HEK293 (cell line): ENCODE results near the gene BAIAP2L2.
A peak's percentile ranks its signal among the peaks of the same experiment; 100 is the strongest.

ENCODE experiments used
- CTCF ChIA-PET: fragments of 350-600 bp; formaldehyde crosslinking; extraction: SDS; loops from one replicate; lab custom pipeline; 2021; ENCODE audit warnings: antibody characterized with exemption; lab: Yijun Ruan, JAX
- POLR2A ChIA-PET: fragments of 300-600 bp; formaldehyde crosslinking; extraction: SDS; loops from one replicate; lab custom pipeline; 2020; ENCODE audit warnings: antibody characterized with exemption, inconsistent platforms; lab: Yijun Ruan, JAX
- H3K27ac ChIP-seq: fragments of 200-500 bp; sonication (Bioruptor generic); 2 replicates; pipeline ENCODE4 v1.5.1; 2014; ENCODE audit warnings: low read depth, low read length, control low read depth, inconsistent platforms; ENCODE audit errors: extremely low read depth
- H3K36me3 ChIP-seq, 2 experiments: fragments of 200-500 bp in 1 of 2; sonication (Bioruptor generic) in 1 of 2; 1 replicate in 1 of 2; 2 replicates in 1 of 2; pipeline ENCODE4 v1.5.1; 2014 to 2017; ENCODE audit warnings: inconsistent platforms in 2 of 2, low read length in 2 of 2; ENCODE audit not compliant: control insufficient read depth in 2 of 2, insufficient read depth in 1 of 2
- H3K4me1 ChIP-seq: fragments of 200-500 bp; sonication (Bioruptor generic); 2 replicates; pipeline ENCODE4 v1.5.1; 2014; ENCODE audit warnings: mild to moderate bottlenecking, low read length, inconsistent platforms; ENCODE audit not compliant: control insufficient read depth, insufficient read depth
- H3K4me3 ChIP-seq: 2 replicates; pipeline ENCODE4 v1.5.1; 2011; ENCODE audit warnings: low read depth, mild to moderate bottlenecking, control low read depth, low read length, moderate library complexity
- H3K9me3 ChIP-seq: fragments of 200-500 bp; sonication (Bioruptor generic); 2 replicates; pipeline ENCODE4 v1.5.1; 2014; ENCODE audit warnings: low read depth, low read length, inconsistent platforms; ENCODE audit not compliant: control insufficient read depth, insufficient read depth
- CTCF ChIP-seq: fragments of 450-650 bp; formaldehyde crosslinking; IDR thresholded peaks from 2 replicates; pipeline ENCODE4 v1.5.1; 2016; ENCODE audit warnings: missing biosample characterization, missing genetic modification characterization
- EGR2 ChIP-seq: fragments of 450-650 bp; formaldehyde crosslinking; IDR thresholded peaks from 2 replicates; pipeline ENCODE4 v1.5.1; 2016; ENCODE audit warnings: low read depth, missing biosample characterization, missing genetic modification characterization
- GFI1B ChIP-seq: fragments of 450-650 bp; formaldehyde crosslinking; IDR thresholded peaks from 2 replicates; pipeline ENCODE4 v1.5.1; 2016; ENCODE audit warnings: missing biosample characterization, missing genetic modification characterization
- PRDM1 ChIP-seq: fragments of 450-650 bp; formaldehyde crosslinking; IDR thresholded peaks from 2 replicates; pipeline ENCODE4; 2016; ENCODE audit warnings: missing biosample characterization, missing genetic modification characterization
- PRDM4 ChIP-seq: fragments of 450-650 bp; formaldehyde crosslinking; IDR thresholded peaks from 2 replicates; pipeline ENCODE4 v1.5.1; 2017; ENCODE audit warnings: missing biosample characterization, missing genetic modification characterization
- RBAK ChIP-seq: fragments of 450-650 bp; formaldehyde crosslinking; IDR thresholded peaks from 2 replicates; pipeline ENCODE4 v1.5.1; 2016; ENCODE audit warnings: missing biosample characterization, missing genetic modification characterization
- SCRT1 ChIP-seq: fragments of 450-650 bp; formaldehyde crosslinking; IDR thresholded peaks from 2 replicates; pipeline ENCODE4 v1.5.1; 2016; ENCODE audit warnings: missing biosample characterization, missing genetic modification characterization, borderline replicate concordance
- SCRT2 ChIP-seq: fragments of 450-650 bp; formaldehyde crosslinking; IDR thresholded peaks from 2 replicates; pipeline ENCODE4 v1.5.1; 2016; ENCODE audit warnings: missing biosample characterization, missing genetic modification characterization
- TRIM28 ChIP-seq: IDR thresholded peaks from 2 replicates; pipeline ENCODE4 v1.6.1; 2011; ENCODE audit warnings: low read length, control low read depth, borderline replicate concordance
- ZBTB48 ChIP-seq: fragments of 450-650 bp; formaldehyde crosslinking; IDR thresholded peaks from 2 replicates; pipeline ENCODE4 v1.5.1; 2016; ENCODE audit warnings: missing biosample characterization, missing genetic modification characterization
- ZBTB8A ChIP-seq: fragments of 450-650 bp; formaldehyde crosslinking; IDR thresholded peaks from 2 replicates; pipeline ENCODE4 v1.5.1; 2016; ENCODE audit warnings: missing biosample characterization, missing genetic modification characterization
- ZEB2 ChIP-seq: fragments of 450-650 bp; formaldehyde crosslinking; IDR thresholded peaks from 2 replicates; pipeline ENCODE4 v1.5.1; 2016; ENCODE audit warnings: missing biosample characterization, missing genetic modification characterization
- ZFP69B ChIP-seq: fragments of 450-650 bp; formaldehyde crosslinking; IDR thresholded peaks from 2 replicates; pipeline ENCODE4 v1.5.1; 2016; ENCODE audit warnings: missing biosample characterization, missing genetic modification characterization
- ZNF426 ChIP-seq: fragments of 450-650 bp; formaldehyde crosslinking; IDR thresholded peaks from 2 replicates; pipeline ENCODE4 v1.5.1; 2017; ENCODE audit warnings: missing biosample characterization, missing genetic modification characterization, mild to moderate bottlenecking, inconsistent platforms, moderate library complexity
- ZNF473 ChIP-seq: fragments of 450-650 bp; formaldehyde crosslinking; IDR thresholded peaks from 2 replicates; pipeline ENCODE4 v1.5.1; 2017; ENCODE audit warnings: missing biosample characterization, missing genetic modification characterization
- ZNF561 ChIP-seq: fragments of 450-650 bp; IDR thresholded peaks from 2 replicates; pipeline ENCODE4 v1.5.1; 2018; ENCODE audit warnings: missing biosample characterization, missing genetic modification characterization, borderline replicate concordance
- ZNF596 ChIP-seq: fragments of 450-650 bp; IDR thresholded peaks from 2 replicates; pipeline ENCODE4 v1.5.0; 2018; ENCODE audit warnings: missing biosample characterization, mild to moderate bottlenecking, missing genetic modification characterization, moderate library complexity
- ZNF654 ChIP-seq: fragments of 450-650 bp; formaldehyde crosslinking; IDR thresholded peaks from 2 replicates; pipeline ENCODE4 v1.5.1; 2016; ENCODE audit warnings: low read depth, missing biosample characterization, missing genetic modification characterization
- ZNF660 ChIP-seq: fragments of 450-650 bp; IDR thresholded peaks from 2 replicates; pipeline ENCODE4 v1.5.1; 2018; ENCODE audit warnings: missing biosample characterization, mild to moderate bottlenecking, missing genetic modification characterization
- ZNF677 ChIP-seq: fragments of 450-650 bp; IDR thresholded peaks from 2 replicates; pipeline ENCODE4 v1.5.0; 2018; ENCODE audit warnings: missing biosample characterization, mild to moderate bottlenecking, missing genetic modification characterization, moderate library complexity
- ZNF701 ChIP-seq: fragments of 450-650 bp; formaldehyde crosslinking; IDR thresholded peaks from 2 replicates; pipeline ENCODE4 v1.5.1; 2016; ENCODE audit warnings: missing biosample characterization, missing genetic modification characterization
- ZNF777 ChIP-seq: fragments of 450-650 bp; formaldehyde crosslinking; IDR thresholded peaks from 2 replicates; pipeline ENCODE4 v1.5.1; 2017; ENCODE audit warnings: missing biosample characterization, missing genetic modification characterization, borderline replicate concordance
- ZSCAN16 ChIP-seq: fragments of 450-650 bp; formaldehyde crosslinking; IDR thresholded peaks from 2 replicates; pipeline ENCODE4 v1.5.1; 2016; ENCODE audit warnings: missing biosample characterization, missing genetic modification characterization
- TF ChIP-seq, protein P1 (sequence below): fragments of 450-650 bp; formaldehyde crosslinking; IDR thresholded peaks from 2 replicates; pipeline ENCODE4 v1.5.1; 2016; ENCODE audit warnings: missing biosample characterization, missing genetic modification characterization
- TF ChIP-seq, protein P2 (sequence below): fragments of 450-650 bp; formaldehyde crosslinking; IDR thresholded peaks from 2 replicates; pipeline ENCODE4 v1.5.0; 2017; ENCODE audit warnings: missing biosample characterization, missing genetic modification characterization, borderline replicate concordance
- TF ChIP-seq, protein P3 (sequence below): fragments of 450-650 bp; IDR thresholded peaks from 2 replicates; pipeline ENCODE4 v1.5.1; 2018; ENCODE audit warnings: missing biosample characterization, mild to moderate bottlenecking, missing genetic modification characterization

BAIAP2L2 gene

GRCh38 chr22:38070250-38070921 is 40.1 kb downstream of the BAIAP2L2 start (continued):
- no peak for TF ChIP-seq RBAK (tag by site-specific recombination)
- TF ChIP-seq ZNF426 (tag by site-specific recombination), result no peak

DNA sequence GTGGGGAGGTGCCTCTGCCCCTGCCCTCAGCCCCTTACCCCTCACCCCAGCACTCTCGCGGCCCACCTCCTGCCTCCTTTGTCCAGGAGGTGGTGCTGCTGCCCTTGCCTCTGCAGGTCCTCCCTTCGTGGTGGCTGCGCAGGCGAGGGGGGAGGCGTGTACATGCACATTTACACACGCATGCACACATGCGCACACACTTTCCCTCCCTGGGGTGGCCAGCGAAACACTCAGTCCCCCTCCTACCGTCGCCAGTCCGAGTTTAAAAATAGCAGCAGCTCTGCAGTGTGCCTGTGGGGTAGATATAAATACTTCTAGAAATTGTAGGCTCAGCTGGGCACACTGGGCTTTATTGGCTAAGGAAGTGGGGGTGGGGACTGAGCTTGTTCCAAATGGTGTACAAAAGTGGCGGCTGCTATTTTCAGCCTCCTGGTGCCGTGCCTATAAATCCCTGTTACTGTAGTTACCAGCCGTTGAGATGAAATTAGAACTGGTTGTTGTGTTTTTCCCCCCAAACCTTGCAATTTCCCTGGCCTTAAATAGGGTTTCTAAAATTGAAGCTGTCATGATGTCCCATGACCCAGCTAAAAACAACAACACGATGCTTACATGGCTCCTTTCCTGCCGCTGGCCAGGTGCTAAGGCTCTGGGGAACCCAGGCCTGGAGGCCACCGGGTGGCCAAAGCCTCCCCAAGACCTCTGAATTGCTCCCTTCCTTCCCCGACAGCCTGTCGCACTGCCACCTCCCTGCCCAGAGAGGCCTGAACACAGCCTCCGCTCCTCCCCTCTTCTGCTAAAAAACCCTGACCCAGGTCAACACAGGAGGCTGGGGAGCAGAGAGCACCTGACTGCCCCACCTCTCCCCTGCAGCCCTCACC is 40.9 kb downstream of the BAIAP2L2 start:
- H3K9me3 ChIP-seq, result no peaks in the 10 kb centered on the region
- H3K27ac ChIP-seq, result no peak overlapping the region
- peaks cover 10 to 93% of the 10 kb centered on the region in 2 experiments for H3K36me3 ChIP-seq
- CTCF ChIA-PET, result interaction anchor here (0.6 to 2.5 kb wide), 8 partner anchors 10 to 415 kb away, joined by 3 to 11 read pairs (median 3); partner anchors contain the start of gene PICK1
- H3K4me1 ChIP-seq, result no peaks in the 10 kb centered on the region
- H3K4me3 ChIP-seq, result no peak overlapping the region
- POLR2A ChIA-PET, result no interaction called here
- no peak for TF ChIP-seq PRDM1 (tag by site-specific recombination)
- TF ChIP-seq ZNF660 (tag by site-specific recombination), result no peak
- TF ChIP-seq SCRT1, result 0 out of 2 replicates have a peak, but pooled peaks have one; percentile 29
- TF ChIP-seq ZNF701 (tag by site-specific recombination), result no peak
- TF ChIP-seq ZBTB8A, result no peak
- no peak for TF ChIP-seq ZNF777 (tag by site-specific recombination)
- TF ChIP-seq GFI1B, result no peak
- no peak for TF ChIP-seq EGR2 (tag by site-specific recombination)
- TF ChIP-seq, protein P1, sequence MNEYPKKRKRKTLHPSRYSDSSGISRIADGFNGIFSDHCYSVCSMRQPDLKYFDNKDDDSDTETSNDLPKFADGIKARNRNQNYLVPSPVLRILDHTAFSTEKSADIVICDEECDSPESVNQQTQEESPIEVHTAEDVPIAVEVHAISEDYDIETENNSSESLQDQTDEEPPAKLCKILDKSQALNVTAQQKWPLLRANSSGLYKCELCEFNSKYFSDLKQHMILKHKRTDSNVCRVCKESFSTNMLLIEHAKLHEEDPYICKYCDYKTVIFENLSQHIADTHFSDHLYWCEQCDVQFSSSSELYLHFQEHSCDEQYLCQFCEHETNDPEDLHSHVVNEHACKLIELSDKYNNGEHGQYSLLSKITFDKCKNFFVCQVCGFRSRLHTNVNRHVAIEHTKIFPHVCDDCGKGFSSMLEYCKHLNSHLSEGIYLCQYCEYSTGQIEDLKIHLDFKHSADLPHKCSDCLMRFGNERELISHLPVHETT (tag by site-specific recombination), result no peak
- no peak for TF ChIP-seq TRIM28
- no peak for TF ChIP-seq ZEB2
- TF ChIP-seq, protein P2, sequence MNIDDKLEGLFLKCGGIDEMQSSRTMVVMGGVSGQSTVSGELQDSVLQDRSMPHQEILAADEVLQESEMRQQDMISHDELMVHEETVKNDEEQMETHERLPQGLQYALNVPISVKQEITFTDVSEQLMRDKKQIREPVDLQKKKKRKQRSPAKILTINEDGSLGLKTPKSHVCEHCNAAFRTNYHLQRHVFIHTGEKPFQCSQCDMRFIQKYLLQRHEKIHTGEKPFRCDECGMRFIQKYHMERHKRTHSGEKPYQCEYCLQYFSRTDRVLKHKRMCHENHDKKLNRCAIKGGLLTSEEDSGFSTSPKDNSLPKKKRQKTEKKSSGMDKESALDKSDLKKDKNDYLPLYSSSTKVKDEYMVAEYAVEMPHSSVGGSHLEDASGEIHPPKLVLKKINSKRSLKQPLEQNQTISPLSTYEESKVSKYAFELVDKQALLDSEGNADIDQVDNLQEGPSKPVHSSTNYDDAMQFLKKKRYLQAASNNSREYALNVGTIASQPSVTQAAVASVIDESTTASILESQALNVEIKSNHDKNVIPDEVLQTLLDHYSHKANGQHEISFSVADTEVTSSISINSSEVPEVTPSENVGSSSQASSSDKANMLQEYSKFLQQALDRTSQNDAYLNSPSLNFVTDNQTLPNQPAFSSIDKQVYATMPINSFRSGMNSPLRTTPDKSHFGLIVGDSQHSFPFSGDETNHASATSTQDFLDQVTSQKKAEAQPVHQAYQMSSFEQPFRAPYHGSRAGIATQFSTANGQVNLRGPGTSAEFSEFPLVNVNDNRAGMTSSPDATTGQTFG (tag by site-specific recombination), result no peak
- TF ChIP-seq PRDM4 (tag by site-specific recombination), result no peak
- TF ChIP-seq CTCF (tag by site-specific recombination), result peak; percentile 46; the same call in 1 of the 2 replicates
- TF ChIP-seq ZNF473 (tag by site-specific recombination), result no peak
- TF ChIP-seq, protein P3, sequence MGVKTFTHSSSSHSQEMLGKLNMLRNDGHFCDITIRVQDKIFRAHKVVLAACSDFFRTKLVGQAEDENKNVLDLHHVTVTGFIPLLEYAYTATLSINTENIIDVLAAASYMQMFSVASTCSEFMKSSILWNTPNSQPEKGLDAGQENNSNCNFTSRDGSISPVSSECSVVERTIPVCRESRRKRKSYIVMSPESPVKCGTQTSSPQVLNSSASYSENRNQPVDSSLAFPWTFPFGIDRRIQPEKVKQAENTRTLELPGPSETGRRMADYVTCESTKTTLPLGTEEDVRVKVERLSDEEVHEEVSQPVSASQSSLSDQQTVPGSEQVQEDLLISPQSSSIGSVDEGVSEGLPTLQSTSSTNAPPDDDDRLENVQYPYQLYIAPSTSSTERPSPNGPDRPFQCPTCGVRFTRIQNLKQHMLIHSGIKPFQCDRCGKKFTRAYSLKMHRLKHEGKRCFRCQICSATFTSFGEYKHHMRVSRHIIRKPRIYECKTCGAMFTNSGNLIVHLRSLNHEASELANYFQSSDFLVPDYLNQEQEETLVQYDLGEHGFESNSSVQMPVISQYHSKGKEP (tag by site-specific recombination), result no peak
- TF ChIP-seq ZNF561 (tag by site-specific recombination), result no peak
- TF ChIP-seq ZFP69B (tag by site-specific recombination), result no peak
- TF ChIP-seq ZNF596 (tag by site-specific recombination), result no peak
- no peak for TF ChIP-seq ZBTB48 (tag by site-specific recombination)
- peak; percentile 25 for TF ChIP-seq ZNF654
- no peak for TF ChIP-seq ZNF677
- TF ChIP-seq SCRT2 (tag by site-specific recombination), result peak; percentile 70
- TF ChIP-seq ZSCAN16 (tag by site-specific recombination), result no peak
